HG02884 (cell line): ENCODE data around the gene RBFOX2.
"Not testable (repeated sequence)": the region's sequence is repeated elsewhere in the genome, so short reads cannot be mapped to it uniquely, and the experiment has no call there.

Experiments
- ATAC-seq: cut with Tn5 transposase; IDR thresholded peaks from one replicate; pipeline ENCODE4 v1.9.1; 2021; ENCODE audit warnings: mild to moderate bottlenecking, moderate library complexity; ENCODE audit not compliant: unreplicated experiment

The RBFOX2 gene

GRCh38 chr22:35746248-35746647, 282.4 kb downstream of the RBFOX2 start:
- no peak for ATAC-seq

- no peak for ATAC-seq
Measured at GRCh38 chr22:35743326-35743860, 285.2 kb downstream of the RBFOX2 start.

GRCh38 chr22:35742342-35743100, 286.1 kb downstream of the RBFOX2 start:
- ATAC-seq, result no peak

- no peak for ATAC-seq
Measured at GRCh38 chr22:35740616-35741015, 288.0 kb downstream of the RBFOX2 start.

GRCh38 chr22:35739931-35740380, 288.7 kb downstream of the RBFOX2 start:
- ATAC-seq, result no peak

- no peak for ATAC-seq
Measured at GRCh38 chr22:35739076-35739930, 289.3 kb downstream of the RBFOX2 start.

GRCh38 chr22:35737886-35738285, 290.7 kb downstream of the RBFOX2 start:
- not testable (repeated sequence) for ATAC-seq

- no peak for ATAC-seq
Measured at GRCh38 chr22:35736701-35737100, 291.9 kb downstream of the RBFOX2 start.

- no peak for ATAC-seq
Measured at GRCh38 chr22:35736166-35736565, 292.5 kb downstream of the RBFOX2 start.

- no peak for ATAC-seq
Measured at GRCh38 chr22:35735542-35735941, 293.1 kb downstream of the RBFOX2 start.

GRCh38 chr22:35734517-35734827, 294.2 kb downstream of the RBFOX2 start:
- no peak for ATAC-seq

GRCh38 chr22:35733791-35734516, 294.7 kb downstream of the RBFOX2 start:
- ATAC-seq, result no peak

- no peak for ATAC-seq
Measured at GRCh38 chr22:35733036-35733435, 295.6 kb downstream of the RBFOX2 start.

- ATAC-seq, result no peak
Measured at GRCh38 chr22:35732116-35732515, 296.5 kb downstream of the RBFOX2 start.

GRCh38 chr22:35731321-35731720, 297.3 kb downstream of the RBFOX2 start:
- no peak for ATAC-seq

- ATAC-seq, result no peak
Measured at GRCh38 chr22:35729309-35729698, 299.3 kb downstream of the RBFOX2 start.

- no peak for ATAC-seq
Measured at GRCh38 chr22:35728639-35729308, 299.9 kb downstream of the RBFOX2 start.

- no peak for ATAC-seq
Measured at GRCh38 chr22:35727436-35727835, 301.2 kb downstream of the RBFOX2 start.

- no peak for ATAC-seq
Measured at GRCh38 chr22:35726933-35727332, 301.7 kb downstream of the RBFOX2 start.

- no peak for ATAC-seq
Measured at GRCh38 chr22:35726398-35726797, 302.2 kb downstream of the RBFOX2 start.

GRCh38 chr22:35725521-35725920, 303.1 kb downstream of the RBFOX2 start:
- no peak for ATAC-seq
